RWPE1 (cell line): ENCODE results near the gene PPP2R2D.
A peak's percentile ranks its signal among the peaks of the same experiment; 100 is the strongest.

ENCODE experiments used
- CTCF ChIA-PET: fragments of 350-600 bp; sonication (Branson Sonifier 250); formaldehyde crosslinking; extraction: SDS; loops from one replicate; lab custom pipeline; 2021; lab: Yijun Ruan, JAX
- POLR2A ChIA-PET: fragments of 400-600 bp; formaldehyde crosslinking; extraction: SDS; loops from one replicate; lab custom pipeline; 2020; ENCODE audit warnings: antibody characterized with exemption; ENCODE audit not compliant: low non-redundant PET; lab: Yijun Ruan, JAX
- DNase-seq: peaks from one replicate; pipeline ENCODE4 v3.0.0; 2012; ENCODE audit warnings: low spot score
- H3K27ac ChIP-seq: fragments of 450-650 bp; 2 replicates; pipeline ENCODE4 v1.5.1; 2017
- TF ChIP-seq, protein P1 (sequence below): fragments of 450-650 bp; conservative IDR thresholded peaks from 2 replicates; pipeline ENCODE4 v1.5.1; 2017; ENCODE audit warnings: low read depth, mild to moderate bottlenecking

PPP2R2D gene

DNA sequence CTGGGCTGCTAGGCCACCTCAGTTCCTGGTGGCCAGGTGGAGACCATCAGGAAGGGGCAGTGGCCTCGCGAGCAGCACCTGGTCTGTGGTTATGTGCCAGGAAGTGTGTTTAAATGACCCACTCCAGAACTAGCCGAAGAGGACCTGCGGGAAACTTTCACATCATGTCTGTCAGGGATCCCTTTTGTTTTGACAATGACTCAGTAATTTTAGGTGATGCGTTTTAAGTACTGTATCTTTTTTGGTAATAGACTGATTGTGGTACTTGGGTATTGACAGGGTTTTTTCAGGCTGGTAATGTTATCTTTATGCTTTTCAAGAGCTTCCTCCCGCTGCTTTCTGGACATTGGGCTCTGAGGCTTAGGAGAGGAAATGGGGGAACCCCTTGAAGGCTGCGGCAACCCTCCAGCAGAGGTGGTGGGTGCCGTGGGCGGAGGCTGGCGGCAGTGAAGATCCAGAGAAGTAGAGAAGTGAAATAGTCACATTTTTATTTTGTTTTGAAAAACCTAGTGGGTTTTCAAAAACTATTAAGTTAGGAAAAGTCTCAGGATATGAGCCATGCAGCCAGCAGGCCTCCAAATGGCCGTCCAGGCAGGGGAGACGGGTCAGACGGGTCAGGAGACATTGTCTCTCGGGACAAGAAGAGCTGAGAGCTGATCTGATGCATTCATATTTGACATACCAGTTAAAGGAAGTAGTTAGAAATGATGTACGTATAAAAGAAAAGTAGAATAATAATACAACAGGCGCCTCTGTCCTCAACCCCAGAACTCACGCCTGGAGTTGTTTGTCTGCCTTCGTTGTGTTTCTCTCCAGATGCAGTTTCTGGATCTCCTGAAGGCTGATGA, 27.7 kb downstream of the PPP2R2D start:
- TF ChIP-seq, protein P1, sequence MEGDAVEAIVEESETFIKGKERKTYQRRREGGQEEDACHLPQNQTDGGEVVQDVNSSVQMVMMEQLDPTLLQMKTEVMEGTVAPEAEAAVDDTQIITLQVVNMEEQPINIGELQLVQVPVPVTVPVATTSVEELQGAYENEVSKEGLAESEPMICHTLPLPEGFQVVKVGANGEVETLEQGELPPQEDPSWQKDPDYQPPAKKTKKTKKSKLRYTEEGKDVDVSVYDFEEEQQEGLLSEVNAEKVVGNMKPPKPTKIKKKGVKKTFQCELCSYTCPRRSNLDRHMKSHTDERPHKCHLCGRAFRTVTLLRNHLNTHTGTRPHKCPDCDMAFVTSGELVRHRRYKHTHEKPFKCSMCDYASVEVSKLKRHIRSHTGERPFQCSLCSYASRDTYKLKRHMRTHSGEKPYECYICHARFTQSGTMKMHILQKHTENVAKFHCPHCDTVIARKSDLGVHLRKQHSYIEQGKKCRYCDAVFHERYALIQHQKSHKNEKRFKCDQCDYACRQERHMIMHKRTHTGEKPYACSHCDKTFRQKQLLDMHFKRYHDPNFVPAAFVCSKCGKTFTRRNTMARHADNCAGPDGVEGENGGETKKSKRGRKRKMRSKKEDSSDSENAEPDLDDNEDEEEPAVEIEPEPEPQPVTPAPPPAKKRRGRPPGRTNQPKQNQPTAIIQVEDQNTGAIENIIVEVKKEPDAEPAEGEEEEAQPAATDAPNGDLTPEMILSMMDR, result no peak
- DNase-seq, result no peak
- ChIA-PET POLR2A (no interaction called here), CTCF (no interaction called here)
- peak overlapping the region; percentile 45 for H3K27ac ChIP-seq

DNA sequence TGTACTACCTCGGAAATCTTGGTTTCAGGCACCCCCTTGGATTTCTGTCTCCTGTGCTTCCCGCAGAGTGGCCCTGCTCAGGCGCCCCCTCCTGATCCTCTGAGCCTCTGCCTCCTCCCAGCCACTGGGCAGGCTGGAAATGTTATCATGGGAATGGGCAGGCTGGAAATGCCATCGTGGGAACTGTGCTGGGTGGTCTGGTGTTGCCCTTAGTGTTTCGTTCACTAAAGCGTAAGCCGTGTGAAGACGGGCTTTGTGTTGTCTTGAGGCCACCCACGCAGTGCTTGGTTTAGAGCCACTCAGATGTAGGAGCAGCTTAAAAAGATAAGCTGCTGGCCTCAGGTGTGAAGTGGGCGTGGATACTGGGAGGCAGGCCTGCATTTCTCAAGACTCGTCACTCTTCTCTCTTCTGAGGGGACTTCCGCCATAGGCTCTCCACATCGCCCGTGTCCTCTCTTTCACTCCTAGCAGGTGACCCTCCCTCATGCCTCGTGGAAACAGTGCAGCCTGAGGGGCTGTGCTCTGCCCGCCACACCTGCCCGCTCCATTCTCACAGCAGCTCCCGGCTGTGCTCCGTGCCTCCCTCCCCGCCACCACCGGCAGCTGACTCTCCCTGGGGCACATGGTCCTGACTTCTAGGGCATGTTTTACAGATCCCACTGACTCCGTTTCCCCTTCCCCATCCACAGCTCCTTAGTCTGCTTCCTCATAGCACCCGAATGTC, 28.5 kb downstream of the PPP2R2D start:
- peak overlapping the region; percentile 45; the same call in 1 of the 2 replicates for H3K27ac ChIP-seq
- CTCF ChIA-PET, result interaction anchor here (0.7 kb wide), 1 partner anchor 32 kb away, joined by 3 read pairs; no protein-coding TSS in a partner anchor
- POLR2A ChIA-PET, result no interaction called here
- DNase-seq, result no peak
- TF ChIP-seq, protein P1, result no peak

DNA sequence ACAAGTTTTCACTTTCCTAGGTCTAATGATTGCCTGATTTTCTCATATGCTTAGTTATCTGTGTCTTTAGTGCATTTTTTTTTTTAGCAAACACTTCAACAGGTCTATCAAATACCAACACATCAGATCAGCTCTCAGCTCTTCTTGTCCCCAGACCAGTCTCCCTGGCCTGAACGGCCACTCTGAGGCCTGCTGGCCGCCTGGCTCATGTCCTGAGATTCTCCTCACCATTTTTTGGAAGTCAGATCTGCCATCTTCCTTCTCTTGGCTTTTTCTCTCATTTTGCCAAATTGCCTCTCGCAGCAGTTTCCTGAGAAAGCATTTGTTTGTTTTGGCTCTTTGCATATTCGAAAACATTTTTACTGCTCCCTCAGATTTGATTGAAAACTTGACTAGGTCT, 29.3 kb downstream of the PPP2R2D start:
- DNase-seq, result no peak
- no peak overlapping the region for H3K27ac ChIP-seq
- CTCF ChIA-PET, result no interaction called here
- POLR2A ChIA-PET, result no interaction called here
- TF ChIP-seq, protein P1, result no peak

DNA sequence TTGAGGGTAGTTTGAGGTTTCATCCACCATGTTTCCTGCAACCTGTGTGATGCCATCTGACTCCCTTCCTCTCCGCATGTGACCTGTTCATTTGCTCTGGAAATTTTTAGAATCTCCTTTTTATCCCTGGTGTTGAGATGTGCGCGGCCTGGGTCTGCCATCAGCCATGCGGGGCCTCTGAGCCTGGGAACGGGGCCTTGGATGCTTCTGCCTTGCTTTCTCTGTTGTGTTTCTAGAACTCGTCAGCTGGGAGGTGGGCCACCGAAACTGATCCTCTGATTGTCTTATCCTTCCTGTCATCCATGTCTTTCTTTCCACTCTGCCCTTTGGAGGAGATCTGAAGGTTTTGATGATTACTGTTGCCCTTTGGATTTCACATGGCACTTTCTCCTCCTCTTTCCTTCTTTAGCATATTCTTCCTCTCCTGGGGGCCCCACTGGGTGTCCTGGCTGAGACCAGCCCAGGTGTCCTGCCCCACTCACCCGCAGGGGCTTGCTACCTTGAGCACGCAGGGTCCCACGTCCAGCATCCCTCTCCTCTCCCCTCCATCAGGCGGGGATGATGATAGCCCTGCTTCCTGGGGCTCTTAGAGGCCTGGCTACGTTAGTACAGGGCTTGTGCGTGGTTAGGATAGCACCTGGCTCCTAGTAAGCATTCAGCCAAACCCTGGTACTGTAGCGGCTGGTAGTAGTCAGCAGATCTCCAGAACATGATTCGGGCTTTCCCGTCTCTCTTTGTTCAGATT, 29.9 kb downstream of the PPP2R2D start:
- H3K27ac ChIP-seq, result peak overlapping the region; percentile 25
- ChIA-PET POLR2A (no interaction called here), CTCF (interaction anchor here (0.6 to 0.7 kb wide), 2 partner anchors 42 to 112 kb away, joined by 3 to 4 read pairs; no protein-coding TSS in a partner anchor)
- TF ChIP-seq, protein P1, result no peak
- no peak for DNase-seq

DNA sequence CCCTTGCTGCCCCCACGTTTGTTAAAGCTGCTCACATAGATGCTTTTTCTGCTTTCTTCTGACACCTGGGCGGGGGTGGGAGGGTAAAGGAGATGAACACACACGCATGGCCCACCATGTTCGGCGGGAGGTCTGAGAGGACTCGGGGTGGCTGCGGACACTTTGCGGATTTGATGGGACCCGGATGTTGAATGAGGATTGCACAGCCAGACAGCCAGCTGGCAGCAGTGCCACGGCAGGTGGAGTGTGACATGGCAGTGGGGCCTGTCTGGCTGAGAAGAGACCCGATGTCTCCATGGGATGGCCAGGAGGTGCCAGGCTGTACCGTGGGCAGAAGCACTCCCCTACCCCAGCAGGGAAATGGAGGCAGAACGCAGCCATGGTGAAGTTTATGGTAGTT, 31.2 kb downstream of the PPP2R2D start:
- CTCF ChIA-PET, result interaction anchor here (0.6 kb wide), 1 partner anchor 46 kb away, joined by 3 read pairs; no protein-coding TSS in a partner anchor
- POLR2A ChIA-PET, result no interaction called here
- DNase-seq, result no peak
- H3K27ac ChIP-seq, result peak overlapping the region; percentile 25
- TF ChIP-seq, protein P1, result no peak
